Activated T-cell treated with anti-CD3 and anti-CD28 coated beads, Interleukin-2, amount 50 U/mL, for 4 hours (primary cell): ENCODE measurements around the gene APOH. TPM values are rescaled to one million over a fixed set of nuclear protein-coding genes. Genes with fewer than 3 reads are reported as not detected.
A peak's percentile ranks its signal among the peaks of the same experiment; 100 is the strongest.

Experiments used
- ATAC-seq, 2 donors: fragments of 200-7000 bp; cut with Tn5 transposase; one replicate each; pipeline ENCODE4 v1.10.0; 2021
- DNase-seq: peaks from one replicate; pipeline ENCODE4 v3.0.0-alpha.2; 2020
- H3K27me3 Mint-ChIP-seq: one replicate; pipeline ENCODE4 v1.8.0; 2021; ENCODE audit warnings: low read depth, mixed read lengths
- H3K36me3 Mint-ChIP-seq: one replicate; pipeline ENCODE4 v1.8.0; 2022; ENCODE audit warnings: mixed read lengths; ENCODE audit not compliant: insufficient read depth
- H3K4me1 Mint-ChIP-seq: one replicate; pipeline ENCODE4 v1.8.0; 2021; ENCODE audit warnings: low read depth, mixed read lengths
- H3K4me3 Mint-ChIP-seq: one replicate; pipeline ENCODE4 v1.8.0; 2021; ENCODE audit warnings: mild to moderate bottlenecking, moderate library complexity, mixed read lengths
- H3K9me3 Mint-ChIP-seq: one replicate; pipeline ENCODE4 v1.8.0; 2021; ENCODE audit warnings: mixed read lengths
- total RNA-seq, 3 donors: library from RNA; stranded (reverse); gene quantifications; one replicate each; pipeline ENCODE4 v1.2.1, GENCODE V29; 2021

Gene APOH
- total RNA-seq = 1 to 10 TPM in 1 of 3 donors, under 1 TPM in 2; 0.73 to 1.3 (median 0.76) TPM

DNA sequence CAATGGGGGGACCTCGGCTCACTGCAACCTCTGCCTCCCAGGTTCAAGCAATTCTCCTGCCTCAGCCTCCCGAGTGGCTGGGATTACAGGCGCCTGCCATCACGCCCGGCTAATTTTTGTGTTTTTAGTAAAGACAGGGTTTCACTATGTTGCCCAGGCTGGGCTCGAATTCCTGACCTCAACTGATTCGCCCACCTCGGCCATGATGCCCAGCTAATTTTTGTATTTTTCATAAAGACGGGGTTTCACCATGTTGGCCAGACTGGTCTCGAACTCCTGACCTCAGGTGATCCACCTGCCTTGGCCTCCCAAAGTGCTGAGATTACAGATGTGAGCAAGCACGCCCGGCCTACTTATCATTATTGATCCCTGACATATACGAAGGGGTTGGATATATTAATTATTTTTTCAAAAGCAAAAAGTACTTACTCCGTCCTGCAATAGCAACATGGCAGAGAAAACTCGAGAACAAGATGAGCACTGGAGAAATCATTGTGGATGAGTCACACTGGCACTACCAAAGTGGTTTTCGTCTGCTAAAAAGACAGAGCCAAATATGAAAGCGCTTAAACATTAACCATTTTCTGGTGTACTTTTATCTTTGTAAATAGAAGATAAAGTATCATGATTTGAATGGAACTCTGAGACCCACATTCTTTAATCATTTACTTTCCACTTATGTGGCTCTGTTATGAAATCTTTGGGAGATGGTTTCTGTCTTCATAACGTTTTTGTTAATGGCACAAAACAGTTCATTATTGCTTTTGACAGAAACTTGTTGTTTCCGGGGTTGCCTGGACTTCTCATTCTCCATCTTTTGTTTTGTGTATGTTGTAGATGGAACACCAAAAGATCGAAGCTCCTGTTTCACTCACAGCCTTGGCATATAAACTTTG, at the start of gene APOH:
TSS of gene APOH (minus strand) at position 529 of the 896 bp plus-strand sequence. CDS start at position 493, 36 bp downstream.
- ATAC-seq = no peak
- Mint-ChIP-seq H3K9me3 (no peaks in the 10 kb centered on the region), H3K4me1 (peaks cover 6% of the 10 kb centered on the region), H3K36me3 (no peaks in the 10 kb centered on the region), H3K4me3 (no peak within 1 kb of the TSS), H3K27me3 (peaks cover 3% of the 10 kb centered on the region)
- no peak for DNase-seq

GRCh38 chr17:66277191-66277590, 48.0 kb upstream of the APOH start:
- Mint-ChIP-seq H3K9me3 (no peaks in the 10 kb centered on the region), H3K4me1 (peaks cover 2% of the 10 kb centered on the region), H3K36me3 (no peaks in the 10 kb centered on the region), H3K27me3 (no peaks in the 10 kb centered on the region), H3K4me3 (no peak overlapping the region)
- no peak for DNase-seq
- no peak for ATAC-seq

DNA sequence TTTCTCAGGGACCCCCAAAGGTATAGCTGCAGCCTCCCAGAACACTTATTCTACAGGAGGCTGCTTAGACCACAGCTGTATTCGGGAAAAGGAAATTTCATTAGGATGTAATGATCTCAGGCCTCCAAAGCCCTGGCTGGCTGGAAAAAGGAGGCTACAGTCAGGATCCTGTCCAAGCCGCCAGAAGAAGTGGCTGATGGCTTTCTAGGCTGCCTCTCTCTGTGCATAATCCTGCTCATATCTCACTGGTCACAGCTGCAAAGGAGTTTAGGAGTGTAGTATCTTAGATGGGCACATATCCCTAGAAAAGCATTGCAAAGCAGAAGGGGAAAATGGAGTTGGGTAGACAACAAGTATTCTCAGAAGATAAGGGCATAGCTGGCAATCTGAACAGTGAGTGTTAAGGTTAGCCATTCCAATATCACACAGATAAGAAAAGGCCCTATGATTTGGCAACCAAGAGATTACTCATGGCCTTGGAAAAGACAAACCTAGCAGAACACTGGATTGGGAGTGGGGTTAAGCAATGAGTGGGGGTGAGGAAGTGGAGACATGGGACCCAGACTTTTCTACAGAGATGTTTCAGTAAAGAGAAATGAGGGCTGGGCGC, 47.2 kb upstream of the APOH start:
- H3K36me3 Mint-ChIP-seq = no peaks in the 10 kb centered on the region
- no peaks in the 10 kb centered on the region for H3K27me3 Mint-ChIP-seq
- no peak overlapping the region for H3K4me3 Mint-ChIP-seq
- DNase-seq (no peak), ATAC-seq (no peak)
- H3K9me3 Mint-ChIP-seq = no peaks in the 10 kb centered on the region
- peaks cover 2% of the 10 kb centered on the region for H3K4me1 Mint-ChIP-seq

DNA sequence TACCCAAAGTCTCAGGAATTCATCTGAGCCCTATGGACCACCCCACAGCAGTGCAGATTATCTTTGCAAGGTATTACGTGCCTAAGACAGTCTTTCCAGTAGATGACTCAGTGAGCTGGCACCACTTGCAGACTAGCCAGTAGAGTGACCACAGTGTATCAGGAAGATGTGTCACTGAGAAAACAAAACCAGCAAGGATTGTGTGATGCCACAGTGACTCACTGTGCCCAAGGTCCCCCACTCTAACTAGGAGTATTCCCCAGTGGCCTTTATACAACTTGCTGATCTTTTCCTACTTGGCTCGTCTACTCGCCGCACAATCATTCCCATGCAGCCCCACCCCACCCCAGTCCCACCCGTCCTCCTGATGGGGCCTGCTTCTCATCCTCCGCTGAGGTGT, 46.4 kb upstream of the APOH start:
- Mint-ChIP-seq H3K4me3 (no peak overlapping the region), H3K27me3 (no peaks in the 10 kb centered on the region), H3K9me3 (no peaks in the 10 kb centered on the region), H3K36me3 (no peaks in the 10 kb centered on the region), H3K4me1 (peaks cover 2% of the 10 kb centered on the region)
- ATAC-seq = peak; percentile 35 to 91
- no peak for DNase-seq

DNA sequence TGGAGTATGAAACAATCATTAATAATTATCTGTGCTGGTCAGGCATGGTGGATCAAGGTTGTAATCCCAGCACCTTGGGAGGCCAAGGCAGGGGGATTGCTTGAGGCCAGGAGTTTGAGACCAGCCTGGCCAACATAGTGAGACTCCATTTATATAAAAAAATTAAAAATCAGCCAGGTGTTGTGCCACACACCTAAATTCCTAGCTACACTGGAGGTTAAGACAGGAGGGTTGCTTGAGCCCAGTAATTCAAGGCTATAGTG, 44.3 kb upstream of the APOH start:
- DNase-seq = no peak
- Mint-ChIP-seq H3K4me3 (no peak overlapping the region), H3K36me3 (no peaks in the 10 kb centered on the region), H3K27me3 (no peaks in the 10 kb centered on the region), H3K9me3 (no peaks in the 10 kb centered on the region), H3K4me1 (peaks cover 2% of the 10 kb centered on the region)
- ATAC-seq = no peak

DNA sequence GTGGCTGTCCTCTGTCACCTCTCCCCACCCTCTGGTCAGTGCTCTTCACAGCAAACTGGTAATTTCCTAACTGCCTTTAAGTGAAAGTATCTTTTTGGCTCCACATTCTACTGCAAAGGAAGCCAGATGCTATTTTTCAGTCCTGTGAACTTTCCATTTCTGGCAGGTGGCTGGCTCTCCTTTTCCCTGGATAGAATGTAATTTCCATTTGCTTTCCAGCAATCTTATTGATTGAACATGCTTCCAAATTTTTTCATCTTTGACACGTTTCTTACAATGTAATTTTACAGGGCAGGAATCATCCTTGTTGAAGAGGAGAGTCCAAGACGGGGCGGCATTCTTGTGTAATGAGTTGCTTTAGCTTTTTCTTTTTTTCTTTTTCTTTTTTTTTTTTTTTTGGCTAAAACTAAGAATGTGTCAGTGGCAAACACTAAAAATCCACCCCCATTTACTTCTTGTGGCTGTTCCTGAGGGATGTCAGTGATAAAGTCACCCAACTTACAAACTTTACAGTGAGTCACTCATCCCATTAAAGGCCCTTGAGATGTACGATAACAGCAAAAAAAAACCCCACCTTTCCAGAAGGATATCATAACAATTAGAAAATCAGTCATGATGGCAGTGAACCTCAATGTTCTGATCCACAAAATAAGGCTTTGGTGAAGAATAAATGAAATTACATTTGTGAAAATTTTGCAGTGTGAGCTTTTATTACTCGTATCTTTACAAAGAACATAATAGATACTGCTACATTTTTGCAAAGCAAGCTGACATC, 43.8 kb upstream of the APOH start:
- H3K9me3 Mint-ChIP-seq = no peaks in the 10 kb centered on the region
- no peak for DNase-seq
- H3K36me3 Mint-ChIP-seq = no peaks in the 10 kb centered on the region
- no peak for ATAC-seq
- no peaks in the 10 kb centered on the region for H3K27me3 Mint-ChIP-seq
- H3K4me1 Mint-ChIP-seq = peaks cover 2% of the 10 kb centered on the region
- no peak overlapping the region for H3K4me3 Mint-ChIP-seq

GRCh38 chr17:66271512-66271911, 42.3 kb upstream of the APOH start:
- Mint-ChIP-seq H3K4me1 (peaks cover 2% of the 10 kb centered on the region), H3K9me3 (no peaks in the 10 kb centered on the region), H3K36me3 (no peaks in the 10 kb centered on the region), H3K4me3 (no peak overlapping the region), H3K27me3 (peaks cover 2% of the 10 kb centered on the region)
- ATAC-seq = no peak
- DNase-seq = no peak

GRCh38 chr17:66270106-66270505, 40.9 kb upstream of the APOH start:
- Mint-ChIP-seq H3K27me3 (peaks cover 2% of the 10 kb centered on the region), H3K36me3 (no peaks in the 10 kb centered on the region), H3K4me3 (no peak overlapping the region), H3K4me1 (no peaks in the 10 kb centered on the region), H3K9me3 (no peaks in the 10 kb centered on the region)
- DNase-seq (no peak), ATAC-seq (no peak)

DNA sequence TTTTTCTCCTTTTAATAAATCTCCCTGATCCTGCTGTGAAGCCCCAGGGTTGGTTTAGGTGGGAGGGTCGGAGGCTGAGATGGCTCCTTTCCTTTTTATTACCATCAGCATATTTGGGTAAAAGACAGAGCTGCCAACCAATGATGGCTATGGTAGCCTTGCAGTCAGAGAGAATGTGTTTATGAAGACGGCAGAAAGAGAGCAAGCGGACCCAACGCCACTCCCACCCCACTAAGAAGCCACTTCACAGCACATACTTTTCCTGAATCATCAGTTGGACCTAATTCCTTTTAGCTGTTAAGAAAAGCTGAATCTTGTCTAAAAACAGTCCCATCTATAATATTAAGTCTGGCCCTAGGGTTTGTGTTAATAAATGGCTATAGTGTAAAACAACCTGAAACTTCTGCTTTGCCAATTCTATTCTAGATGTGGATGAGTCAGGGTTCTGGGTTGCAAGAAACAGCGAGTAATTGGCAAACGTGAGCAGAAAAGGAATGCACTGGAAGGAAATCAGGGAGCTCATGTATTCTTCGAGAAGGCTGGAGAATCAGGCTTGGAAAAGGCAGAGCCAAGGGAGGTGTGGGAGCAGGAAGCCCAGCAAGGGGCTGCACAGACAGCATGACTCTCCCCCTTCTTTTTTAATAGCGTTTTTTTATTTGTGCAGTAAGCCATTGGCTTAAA, 39.2 kb upstream of the APOH start:
- peaks cover 3% of the 10 kb centered on the region for H3K4me1 Mint-ChIP-seq
- ATAC-seq = no peak
- H3K4me3 Mint-ChIP-seq = no peak overlapping the region
- peaks cover 4% of the 10 kb centered on the region for H3K9me3 Mint-ChIP-seq
- peaks cover 2% of the 10 kb centered on the region for H3K27me3 Mint-ChIP-seq
- DNase-seq = no peak
- no peaks in the 10 kb centered on the region for H3K36me3 Mint-ChIP-seq

DNA sequence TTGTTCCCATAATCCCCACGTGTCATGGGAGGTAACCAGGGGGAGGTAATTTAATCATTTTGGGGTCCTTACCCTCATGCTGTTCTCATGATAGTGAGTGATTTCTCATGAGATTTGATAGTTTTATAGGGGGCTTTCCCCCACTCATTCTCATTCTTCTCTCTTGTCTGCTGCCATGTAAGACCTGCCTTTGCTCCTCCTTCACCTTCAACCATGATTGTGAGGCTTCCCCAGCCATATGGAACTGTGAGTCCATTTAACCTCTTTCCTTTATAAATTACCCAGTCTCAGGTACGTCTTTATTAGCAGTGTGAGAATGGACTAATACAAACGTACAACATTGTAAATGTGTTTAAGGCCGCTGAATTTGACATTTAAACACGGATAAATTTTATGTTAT, 35.5 kb upstream of the APOH start:
- DNase-seq = no peak
- Mint-ChIP-seq H3K4me1 (peaks cover 3% of the 10 kb centered on the region), H3K27me3 (peaks cover 2% of the 10 kb centered on the region)

DNA sequence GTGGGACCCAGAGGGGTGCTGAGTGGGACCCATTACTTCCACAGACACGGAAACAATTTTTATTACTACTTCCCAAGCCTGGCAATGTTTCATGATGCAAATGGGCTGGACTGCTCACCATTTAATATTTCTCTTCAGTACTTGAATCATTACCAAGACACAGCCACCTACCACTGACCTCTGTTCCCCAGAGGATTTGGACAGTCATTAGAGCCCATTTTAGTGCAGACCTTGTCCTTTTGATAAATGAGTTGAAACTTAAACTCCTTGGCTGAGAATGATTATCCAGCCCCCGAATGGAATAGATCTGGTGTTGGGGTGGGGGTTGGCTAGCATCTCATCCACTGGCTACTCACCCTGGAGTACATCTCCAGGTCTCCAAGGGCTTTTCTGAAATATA, 33.6 kb upstream of the APOH start:
- peaks cover 2% of the 10 kb centered on the region for H3K27me3 Mint-ChIP-seq
- no peaks in the 10 kb centered on the region for H3K36me3 Mint-ChIP-seq
- peaks cover 3% of the 10 kb centered on the region for H3K4me1 Mint-ChIP-seq
- no peak for ATAC-seq
- H3K4me3 Mint-ChIP-seq = no peak overlapping the region
- H3K9me3 Mint-ChIP-seq = peaks cover 4% of the 10 kb centered on the region
- DNase-seq = no peak

More for the DNA sequence above, 35.5 kb upstream of the APOH start:
- Mint-ChIP-seq H3K9me3 (peaks cover 4% of the 10 kb centered on the region), H3K4me3 (no peak overlapping the region), H3K36me3 (no peaks in the 10 kb centered on the region)
- ATAC-seq = no peak

- no peak for DNase-seq
Observed at GRCh38 chr17:66260688-66261087, 31.5 kb upstream of the APOH start.

DNA sequence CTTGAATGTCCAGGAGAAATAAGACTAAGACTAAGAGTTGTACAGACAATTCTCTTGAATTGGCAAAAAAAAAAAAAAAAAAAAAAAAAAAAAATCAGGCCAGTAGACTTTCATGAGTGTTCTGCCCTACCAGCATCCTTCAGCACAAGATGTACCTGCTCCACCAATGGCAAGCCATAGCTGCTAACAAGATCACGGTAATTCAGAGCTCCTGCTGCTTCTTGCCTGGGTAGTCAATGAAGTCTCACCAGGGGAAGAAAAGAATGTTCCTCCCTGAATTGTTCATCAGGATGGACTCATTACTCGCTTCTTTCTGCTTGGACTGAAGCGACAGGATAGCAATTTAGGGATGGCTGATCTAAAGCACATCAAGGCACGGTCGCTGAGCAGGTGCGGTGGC, 31.1 kb upstream of the APOH start:
- no peak for DNase-seq
- H3K27me3 Mint-ChIP-seq = no peaks in the 10 kb centered on the region
- no peaks in the 10 kb centered on the region for H3K36me3 Mint-ChIP-seq
- ATAC-seq = no peak
- H3K9me3 Mint-ChIP-seq = peaks cover 4% of the 10 kb centered on the region
- peaks cover 14% of the 10 kb centered on the region for H3K4me1 Mint-ChIP-seq
- H3K4me3 Mint-ChIP-seq = no peak overlapping the region

More at GRCh38 chr17:66260688-66261087, 31.5 kb upstream of the APOH start:
- H3K4me1 Mint-ChIP-seq = peaks cover 10% of the 10 kb centered on the region
- peaks cover 4% of the 10 kb centered on the region for H3K9me3 Mint-ChIP-seq
- H3K36me3 Mint-ChIP-seq = no peaks in the 10 kb centered on the region
- no peaks in the 10 kb centered on the region for H3K27me3 Mint-ChIP-seq
- no peak overlapping the region for H3K4me3 Mint-ChIP-seq
- ATAC-seq = no peak

DNA sequence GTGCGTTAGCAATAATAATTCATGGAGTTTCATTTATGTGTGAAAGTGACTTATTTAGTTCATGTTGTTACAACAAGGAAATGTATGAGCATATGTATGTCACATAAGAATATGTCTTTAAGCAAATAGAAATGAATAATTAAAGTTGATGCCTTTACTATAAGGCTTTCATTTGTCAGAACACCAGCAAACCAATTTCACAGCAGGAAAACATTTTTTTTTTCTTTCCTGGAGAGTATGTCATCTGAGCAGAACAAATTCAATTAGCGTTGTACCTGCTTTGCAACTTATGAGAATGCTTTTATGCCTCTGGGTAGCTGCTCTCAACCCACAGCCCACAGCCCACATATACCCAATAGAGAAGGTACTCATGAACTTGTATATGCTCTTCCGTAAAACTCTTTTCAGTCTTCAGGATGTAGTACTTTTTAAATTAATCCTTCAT, 26.3 kb upstream of the APOH start:
- ATAC-seq (peak; percentile 80), DNase-seq (no peak)
- no peaks in the 10 kb centered on the region for H3K9me3 Mint-ChIP-seq
- peaks cover 15% of the 10 kb centered on the region for H3K4me1 Mint-ChIP-seq
- no peak overlapping the region for H3K4me3 Mint-ChIP-seq
- no peaks in the 10 kb centered on the region for H3K36me3 Mint-ChIP-seq
- no peaks in the 10 kb centered on the region for H3K27me3 Mint-ChIP-seq
